ENCODE data around the gene ANAPC4.

ANAPC4 gene

DNA sequence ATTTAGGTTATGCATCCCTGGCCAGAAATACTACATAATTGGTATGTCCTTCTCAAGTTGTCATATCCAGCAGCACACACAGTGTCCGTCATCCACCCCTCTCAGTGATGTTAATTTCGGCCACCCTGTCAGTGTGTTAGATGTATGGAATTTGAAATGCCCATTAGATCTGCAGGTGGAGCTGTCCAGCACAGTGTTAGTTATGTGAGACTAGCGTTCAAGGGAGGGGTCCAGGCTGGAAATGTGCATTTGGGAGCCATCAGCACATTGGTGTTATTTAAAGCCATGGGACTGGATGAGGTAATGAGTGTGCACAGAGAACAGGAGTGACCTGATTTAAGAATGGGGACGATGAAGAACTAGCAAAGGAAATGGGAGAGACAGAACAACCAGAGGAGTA is 22.4 kb downstream of the ANAPC4 start:
- TF ChIP-seq, protein P1, sequence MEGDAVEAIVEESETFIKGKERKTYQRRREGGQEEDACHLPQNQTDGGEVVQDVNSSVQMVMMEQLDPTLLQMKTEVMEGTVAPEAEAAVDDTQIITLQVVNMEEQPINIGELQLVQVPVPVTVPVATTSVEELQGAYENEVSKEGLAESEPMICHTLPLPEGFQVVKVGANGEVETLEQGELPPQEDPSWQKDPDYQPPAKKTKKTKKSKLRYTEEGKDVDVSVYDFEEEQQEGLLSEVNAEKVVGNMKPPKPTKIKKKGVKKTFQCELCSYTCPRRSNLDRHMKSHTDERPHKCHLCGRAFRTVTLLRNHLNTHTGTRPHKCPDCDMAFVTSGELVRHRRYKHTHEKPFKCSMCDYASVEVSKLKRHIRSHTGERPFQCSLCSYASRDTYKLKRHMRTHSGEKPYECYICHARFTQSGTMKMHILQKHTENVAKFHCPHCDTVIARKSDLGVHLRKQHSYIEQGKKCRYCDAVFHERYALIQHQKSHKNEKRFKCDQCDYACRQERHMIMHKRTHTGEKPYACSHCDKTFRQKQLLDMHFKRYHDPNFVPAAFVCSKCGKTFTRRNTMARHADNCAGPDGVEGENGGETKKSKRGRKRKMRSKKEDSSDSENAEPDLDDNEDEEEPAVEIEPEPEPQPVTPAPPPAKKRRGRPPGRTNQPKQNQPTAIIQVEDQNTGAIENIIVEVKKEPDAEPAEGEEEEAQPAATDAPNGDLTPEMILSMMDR (IDR thresholded peaks at IDR 0.05; ENCODE audit: control insufficient read depth, insufficient read depth, low read depth, low read length, missing control alignments), result no peak
- no peak for DNase-seq (ENCODE audit: low read depth)
- no peak overlapping the region for H3K4me3 ChIP-seq (ENCODE audit: control insufficient read depth, low read depth, low read length)

DNA sequence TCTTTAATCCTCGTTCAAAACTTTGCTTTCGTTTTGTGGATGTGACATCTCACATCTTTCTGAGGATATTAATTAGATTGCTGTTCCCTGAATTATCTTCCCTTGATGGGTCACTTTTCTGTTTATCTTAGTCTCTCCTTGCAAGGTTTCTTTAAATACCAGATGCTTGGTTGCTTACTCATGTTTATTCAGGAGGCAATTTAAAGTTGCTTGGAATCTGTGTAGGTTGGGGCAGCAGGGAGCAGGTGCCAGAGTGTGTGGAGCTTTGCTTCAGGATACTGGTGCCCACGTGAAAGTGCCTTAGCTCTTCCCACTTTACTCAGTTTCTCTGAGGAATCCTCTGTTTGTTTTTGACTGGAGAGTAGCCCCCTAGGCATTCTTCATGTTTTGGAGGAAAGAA is 24.0 kb downstream of the ANAPC4 start:
- H3K4me3 ChIP-seq (ENCODE audit: control insufficient read depth, low read depth, low read length), result no peak overlapping the region
- no peak for DNase-seq (ENCODE audit: low read depth)
- TF ChIP-seq, protein P1 (IDR thresholded peaks at IDR 0.05; ENCODE audit: control insufficient read depth, insufficient read depth, low read depth, low read length, missing control alignments), result no peak

DNA sequence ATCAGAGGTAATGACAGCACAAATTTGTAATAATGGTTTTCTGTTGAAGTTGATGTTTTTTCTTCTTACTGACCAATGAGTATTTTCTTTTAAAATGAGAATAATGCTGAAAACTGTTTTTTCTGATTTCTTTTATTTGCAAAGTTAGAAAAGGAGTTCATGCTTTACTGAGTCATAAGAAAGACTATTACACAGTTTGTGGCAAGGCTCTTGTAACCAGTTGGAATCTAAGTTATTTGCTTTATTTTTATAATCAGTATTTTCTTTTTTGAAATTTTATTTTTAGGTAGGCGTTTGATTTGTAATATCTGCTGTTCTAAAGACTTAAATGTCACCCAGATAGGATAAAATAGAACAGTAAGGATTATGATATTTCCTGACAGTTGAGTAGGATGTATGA is 25.5 kb downstream of the ANAPC4 start:
- no peak overlapping the region for H3K4me3 ChIP-seq (ENCODE audit: control insufficient read depth, low read depth, low read length)
- TF ChIP-seq, protein P1 (IDR thresholded peaks at IDR 0.05; ENCODE audit: control insufficient read depth, insufficient read depth, low read depth, low read length, missing control alignments), result no peak
- peak; percentile 23 for DNase-seq (ENCODE audit: low read depth)

DNA sequence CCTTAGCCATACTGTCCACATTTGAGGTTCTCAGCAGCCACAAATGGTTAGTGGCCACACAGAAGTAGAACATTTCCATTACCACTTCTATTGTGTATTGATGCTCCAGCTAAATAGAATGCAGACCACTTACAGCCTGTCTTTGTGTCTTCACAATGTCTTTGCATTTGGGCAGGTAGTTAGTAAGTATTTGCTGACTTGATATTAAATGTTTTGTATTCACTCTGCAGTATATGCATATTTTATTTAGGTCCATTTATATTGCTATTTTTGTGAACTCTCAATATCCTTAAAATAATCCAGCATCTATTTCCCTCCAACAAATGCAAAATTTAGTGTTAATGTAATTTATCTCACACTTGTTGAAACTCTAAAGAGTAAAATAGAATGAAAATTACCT is 26.6 kb downstream of the ANAPC4 start:
- TF ChIP-seq, protein P1 (IDR thresholded peaks at IDR 0.05; ENCODE audit: control insufficient read depth, insufficient read depth, low read depth, low read length, missing control alignments), result no peak
- no peak overlapping the region for H3K4me3 ChIP-seq (ENCODE audit: control insufficient read depth, low read depth, low read length)
- DNase-seq (ENCODE audit: low read depth), result no peak

DNA sequence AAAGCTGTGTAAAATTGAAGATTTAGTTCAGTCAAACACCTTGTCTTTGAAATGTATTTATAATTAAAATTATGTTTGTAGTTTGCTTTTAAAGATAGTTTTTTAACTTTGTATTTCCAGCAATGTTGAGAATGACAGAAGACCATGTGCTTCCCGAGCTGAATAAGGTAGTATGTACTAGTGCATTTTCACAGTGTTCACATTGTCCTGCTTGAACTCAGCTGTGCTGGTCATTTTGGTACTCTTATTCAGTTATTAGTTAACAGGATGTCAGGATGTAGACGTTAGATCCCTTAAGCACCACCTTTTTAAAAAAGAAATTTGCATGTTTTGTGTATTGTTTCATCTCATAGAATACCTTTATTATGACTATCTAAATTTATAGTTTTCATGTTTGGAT is 28.4 kb downstream of the ANAPC4 start:
- DNase-seq (ENCODE audit: low read depth), result no peak
- no peak overlapping the region for H3K4me3 ChIP-seq (ENCODE audit: control insufficient read depth, low read depth, low read length)
- TF ChIP-seq, protein P1 (IDR thresholded peaks at IDR 0.05; ENCODE audit: control insufficient read depth, insufficient read depth, low read depth, low read length, missing control alignments), result no peak

DNA sequence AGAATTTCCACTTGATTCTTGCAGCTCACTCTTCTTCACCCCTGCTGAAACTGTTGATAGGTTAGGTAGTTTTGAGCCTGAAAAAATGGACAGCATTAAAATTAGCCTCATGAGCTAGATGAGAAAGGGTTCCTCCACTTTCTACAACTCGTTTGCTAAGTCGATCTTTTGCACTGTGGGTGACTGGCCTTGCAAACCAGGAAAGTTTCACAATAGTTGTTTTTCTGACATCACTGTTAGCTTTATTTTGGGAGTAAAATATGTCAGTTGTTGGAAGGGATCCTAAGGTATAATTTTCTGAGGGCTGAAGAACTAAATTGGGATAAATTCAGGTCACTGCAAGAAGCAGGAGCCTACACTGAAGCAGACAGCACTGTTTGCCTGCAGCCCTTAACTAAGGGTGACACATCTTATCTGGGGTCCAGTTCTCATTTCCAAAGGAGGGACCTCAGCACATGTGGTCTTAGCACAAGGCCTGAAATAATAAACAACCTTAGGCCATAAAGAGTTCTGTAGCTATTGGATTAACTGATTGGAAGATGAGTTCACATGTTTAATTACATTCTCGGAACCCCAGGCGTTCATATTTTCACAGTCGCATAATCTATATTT is 29.1 kb downstream of the ANAPC4 start:
- peak; percentile 4 for DNase-seq (ENCODE audit: low read depth)
- TF ChIP-seq, protein P1 (IDR thresholded peaks at IDR 0.05; ENCODE audit: control insufficient read depth, insufficient read depth, low read depth, low read length, missing control alignments), result no peak
- H3K4me3 ChIP-seq (ENCODE audit: control insufficient read depth, low read depth, low read length), result no peak overlapping the region
